HEK293 (cell line): ENCODE measurements around the gene DLX3.

ENCODE experiments used
- CTCF ChIA-PET: fragments of 350-600 bp; formaldehyde crosslinking; extraction: SDS; loops from one replicate; lab custom pipeline; 2021; ENCODE audit warnings: antibody characterized with exemption; lab: Yijun Ruan, JAX
- POLR2A ChIA-PET: fragments of 300-600 bp; formaldehyde crosslinking; extraction: SDS; loops from one replicate; lab custom pipeline; 2020; ENCODE audit warnings: antibody characterized with exemption, inconsistent platforms; lab: Yijun Ruan, JAX
- H3K27ac ChIP-seq: fragments of 200-500 bp; sonication (Bioruptor generic); 2 replicates; pipeline ENCODE4 v1.5.1; 2014; ENCODE audit warnings: low read depth, low read length, control low read depth, inconsistent platforms; ENCODE audit errors: extremely low read depth
- H3K36me3 ChIP-seq, 2 experiments: fragments of 200-500 bp in 1 of 2; sonication (Bioruptor generic) in 1 of 2; 1 replicate in 1 of 2; 2 replicates in 1 of 2; pipeline ENCODE4 v1.5.1; 2014 to 2017; ENCODE audit warnings: inconsistent platforms in 2 of 2, low read length in 2 of 2; ENCODE audit not compliant: control insufficient read depth in 2 of 2, insufficient read depth in 1 of 2
- H3K4me1 ChIP-seq: fragments of 200-500 bp; sonication (Bioruptor generic); 2 replicates; pipeline ENCODE4 v1.5.1; 2014; ENCODE audit warnings: mild to moderate bottlenecking, low read length, inconsistent platforms; ENCODE audit not compliant: control insufficient read depth, insufficient read depth
- H3K4me3 ChIP-seq: 2 replicates; pipeline ENCODE4 v1.5.1; 2011; ENCODE audit warnings: low read depth, mild to moderate bottlenecking, control low read depth, low read length, moderate library complexity
- H3K9me3 ChIP-seq: fragments of 200-500 bp; sonication (Bioruptor generic); 2 replicates; pipeline ENCODE4 v1.5.1; 2014; ENCODE audit warnings: low read depth, low read length, inconsistent platforms; ENCODE audit not compliant: control insufficient read depth, insufficient read depth
- GLIS1 ChIP-seq: fragments of 450-650 bp; formaldehyde crosslinking; IDR thresholded peaks from 2 replicates; pipeline ENCODE4 v1.5.1; 2016; ENCODE audit warnings: missing biosample characterization, missing genetic modification characterization
- INSM2 ChIP-seq: fragments of 450-650 bp; formaldehyde crosslinking; IDR thresholded peaks from 2 replicates; pipeline ENCODE4 v1.5.1; 2016; ENCODE audit warnings: missing biosample characterization, missing genetic modification characterization
- KLF16 ChIP-seq: fragments of 450-650 bp; formaldehyde crosslinking; IDR thresholded peaks from 2 replicates; pipeline ENCODE4 v1.5.1; 2017; ENCODE audit warnings: missing biosample characterization, missing genetic modification characterization
- MYNN ChIP-seq: fragments of 450-650 bp; formaldehyde crosslinking; IDR thresholded peaks from 2 replicates; pipeline ENCODE4 v1.5.1; 2016; ENCODE audit warnings: missing biosample characterization, missing genetic modification characterization, borderline replicate concordance
- PRDM6 ChIP-seq: fragments of 450-650 bp; formaldehyde crosslinking; IDR thresholded peaks from 2 replicates; pipeline ENCODE4 v1.5.1; 2017; ENCODE audit warnings: missing biosample characterization, missing genetic modification characterization
- REPIN1 ChIP-seq: fragments of 450-650 bp; formaldehyde crosslinking; IDR thresholded peaks from 2 replicates; pipeline ENCODE4 v1.5.1; 2017; ENCODE audit warnings: missing biosample characterization, missing genetic modification characterization, low read depth
- ZBTB20 ChIP-seq: fragments of 450-650 bp; formaldehyde crosslinking; IDR thresholded peaks from 2 replicates; pipeline ENCODE4 v1.5.1; 2016; ENCODE audit warnings: missing biosample characterization, missing genetic modification characterization
- ZBTB21 ChIP-seq: fragments of 450-650 bp; formaldehyde crosslinking; IDR thresholded peaks from 2 replicates; pipeline ENCODE4 v1.5.1; 2017; ENCODE audit warnings: missing biosample characterization, missing genetic modification characterization
- ZBTB26 ChIP-seq: fragments of 450-650 bp; formaldehyde crosslinking; optimal IDR thresholded peaks from 2 replicates; pipeline ENCODE3; 2016; ENCODE audit warnings: missing biosample characterization, mild to moderate bottlenecking, missing genetic modification characterization
- ZFHX2 ChIP-seq: fragments of 450-650 bp; formaldehyde crosslinking; conservative IDR thresholded peaks from 2 replicates; pipeline ENCODE4 v1.5.1; 2016; ENCODE audit warnings: missing biosample characterization, missing genetic modification characterization
- ZFP37 ChIP-seq: fragments of 450-650 bp; formaldehyde crosslinking; IDR thresholded peaks from 2 replicates; pipeline ENCODE4 v1.5.1; 2016; ENCODE audit warnings: missing biosample characterization, missing genetic modification characterization
- ZFP69B ChIP-seq: fragments of 450-650 bp; formaldehyde crosslinking; IDR thresholded peaks from 2 replicates; pipeline ENCODE4 v1.5.1; 2016; ENCODE audit warnings: missing biosample characterization, missing genetic modification characterization
- ZNF157 ChIP-seq: fragments of 450-650 bp; formaldehyde crosslinking; IDR thresholded peaks from 2 replicates; pipeline ENCODE4 v1.5.1; 2016; ENCODE audit warnings: missing biosample characterization, missing genetic modification characterization
- ZNF169 ChIP-seq: fragments of 450-650 bp; formaldehyde crosslinking; IDR thresholded peaks from 2 replicates; pipeline ENCODE4 v1.5.1; 2016; ENCODE audit warnings: missing biosample characterization, missing genetic modification characterization
- ZNF354C ChIP-seq: fragments of 450-650 bp; formaldehyde crosslinking; IDR thresholded peaks from 2 replicates; pipeline ENCODE4 v1.5.1; 2016; ENCODE audit warnings: missing biosample characterization, missing genetic modification characterization, low read depth, borderline replicate concordance
- ZNF37A ChIP-seq: fragments of 450-650 bp; IDR thresholded peaks from 2 replicates; pipeline ENCODE4 v1.5.1; 2018; ENCODE audit warnings: missing biosample characterization, missing genetic modification characterization
- ZNF394 ChIP-seq: fragments of 450-650 bp; formaldehyde crosslinking; IDR thresholded peaks from 2 replicates; pipeline ENCODE4 v1.5.1; 2016; ENCODE audit warnings: missing biosample characterization, missing genetic modification characterization, mild to moderate bottlenecking, moderate library complexity, borderline replicate concordance
- ZNF544 ChIP-seq: fragments of 450-650 bp; formaldehyde crosslinking; IDR thresholded peaks from 2 replicates; pipeline ENCODE4 v1.5.0; 2017; ENCODE audit warnings: missing biosample characterization, missing genetic modification characterization
- ZNF624 ChIP-seq: fragments of 450-650 bp; formaldehyde crosslinking; IDR thresholded peaks from 2 replicates; pipeline ENCODE4 v1.5.1; 2017; ENCODE audit warnings: missing biosample characterization, missing genetic modification characterization
- ZNF639 ChIP-seq: fragments of 450-650 bp; formaldehyde crosslinking; IDR thresholded peaks from 2 replicates; pipeline ENCODE4 v1.5.1; 2016; ENCODE audit warnings: missing biosample characterization, missing genetic modification characterization
- ZNF664 ChIP-seq: fragments of 450-650 bp; formaldehyde crosslinking; IDR thresholded peaks from 2 replicates; pipeline ENCODE4 v1.5.1; 2016; ENCODE audit warnings: missing biosample characterization, missing genetic modification characterization
- ZNF677 ChIP-seq: fragments of 450-650 bp; IDR thresholded peaks from 2 replicates; pipeline ENCODE4 v1.5.0; 2018; ENCODE audit warnings: missing biosample characterization, mild to moderate bottlenecking, missing genetic modification characterization, moderate library complexity
- ZNF76 ChIP-seq: fragments of 450-650 bp; formaldehyde crosslinking; IDR thresholded peaks from 2 replicates; pipeline ENCODE4; 2016; ENCODE audit warnings: low read depth, missing biosample characterization, missing genetic modification characterization, borderline replicate concordance
- ZNF777 ChIP-seq: fragments of 450-650 bp; formaldehyde crosslinking; IDR thresholded peaks from 2 replicates; pipeline ENCODE4 v1.5.1; 2017; ENCODE audit warnings: missing biosample characterization, missing genetic modification characterization, borderline replicate concordance

DLX3 gene

GRCh38 chr17:49992191-49992932 lies 2.7 kb downstream of the DLX3 start (continued):
- TF ChIP-seq ZNF639: no peak
- TF ChIP-seq ZNF37A: no peak
- TF ChIP-seq ZNF777 (tag by site-specific recombination): no peak
- TF ChIP-seq MYNN (tag by site-specific recombination): no peak
- peak; percentile 89 for TF ChIP-seq ZNF664 (tag by site-specific recombination)
- TF ChIP-seq ZNF677: no peak
- TF ChIP-seq KLF16 (tag by site-specific recombination): no peak
- no peak for TF ChIP-seq ZBTB26 (tag by site-specific recombination)
- no peak for TF ChIP-seq ZNF544
- no peak for TF ChIP-seq ZNF76 (tag by site-specific recombination)
- no peak for TF ChIP-seq PRDM6 (tag by site-specific recombination)
- peak; percentile 60 for TF ChIP-seq ZFHX2 (tag by site-specific recombination)
- no peak for TF ChIP-seq ZNF394 (tag by site-specific recombination)
- peak; percentile 43; the same call in 1 of the 2 replicates for TF ChIP-seq ZBTB20 (tag by site-specific recombination)
- TF ChIP-seq, all 188 proteins: peak for 4

GRCh38 chr17:49991409-49991808 lies 3.6 kb downstream of the DLX3 start:
- no peak overlapping the region for H3K27ac ChIP-seq
- ChIA-PET CTCF (interaction anchor here (0.6 to 7.9 kb wide), 3 partner anchors 10 to 261 kb away, joined by 3 to 67 read pairs (median 3); no protein-coding TSS in a partner anchor), POLR2A (no interaction called here)

More at GRCh38 chr17:49991409-49991808, 3.6 kb downstream of the DLX3 start:
- Histone ChIP-seq H3K36me3 (no peaks in the 10 kb centered on the region), H3K4me3 (no peak overlapping the region), H3K9me3 (no peaks in the 10 kb centered on the region), H3K4me1 (peaks cover 4% of the 10 kb centered on the region)
- TF ChIP-seq ZFP37 (tag by site-specific recombination): no peak
- no peak for TF ChIP-seq ZBTB21 (tag by site-specific recombination)
- no peak for TF ChIP-seq ZNF157
- TF ChIP-seq ZFP69B: no peak
- TF ChIP-seq ZNF169 (tag by site-specific recombination): no peak
- no peak for TF ChIP-seq INSM2 (tag by site-specific recombination)
- no peak for TF ChIP-seq ZNF354C (tag by site-specific recombination)
- no peak for TF ChIP-seq REPIN1
- no peak for TF ChIP-seq GLIS1 (tag by site-specific recombination)
- no peak for TF ChIP-seq ZNF624 (tag by site-specific recombination)
